Measurements from ENCODE around the gene AADAC.

DNA sequence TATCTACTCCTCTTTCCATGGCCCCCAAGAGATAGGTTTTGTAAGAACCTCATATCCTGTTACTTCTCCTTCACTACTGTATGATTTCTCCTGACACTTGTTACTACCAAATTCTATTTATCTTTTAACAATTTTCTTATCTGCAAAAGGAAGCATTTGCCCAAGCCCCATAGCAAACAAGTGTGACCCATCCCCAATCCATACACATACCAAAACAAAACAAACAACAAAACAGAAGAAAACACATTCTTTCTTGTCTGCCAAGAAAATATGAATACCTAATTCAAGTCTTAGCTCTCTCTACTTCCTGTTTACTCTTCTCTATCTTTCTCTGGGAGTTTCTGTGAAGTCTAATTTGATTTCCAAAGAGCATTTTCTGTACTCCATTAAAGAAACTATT is 39.0 kb upstream of the AADAC start:
- no peak for TF ChIP-seq POLR2A (IDR thresholded peaks at IDR 0.05)
- TF ChIP-seq, protein P1, sequence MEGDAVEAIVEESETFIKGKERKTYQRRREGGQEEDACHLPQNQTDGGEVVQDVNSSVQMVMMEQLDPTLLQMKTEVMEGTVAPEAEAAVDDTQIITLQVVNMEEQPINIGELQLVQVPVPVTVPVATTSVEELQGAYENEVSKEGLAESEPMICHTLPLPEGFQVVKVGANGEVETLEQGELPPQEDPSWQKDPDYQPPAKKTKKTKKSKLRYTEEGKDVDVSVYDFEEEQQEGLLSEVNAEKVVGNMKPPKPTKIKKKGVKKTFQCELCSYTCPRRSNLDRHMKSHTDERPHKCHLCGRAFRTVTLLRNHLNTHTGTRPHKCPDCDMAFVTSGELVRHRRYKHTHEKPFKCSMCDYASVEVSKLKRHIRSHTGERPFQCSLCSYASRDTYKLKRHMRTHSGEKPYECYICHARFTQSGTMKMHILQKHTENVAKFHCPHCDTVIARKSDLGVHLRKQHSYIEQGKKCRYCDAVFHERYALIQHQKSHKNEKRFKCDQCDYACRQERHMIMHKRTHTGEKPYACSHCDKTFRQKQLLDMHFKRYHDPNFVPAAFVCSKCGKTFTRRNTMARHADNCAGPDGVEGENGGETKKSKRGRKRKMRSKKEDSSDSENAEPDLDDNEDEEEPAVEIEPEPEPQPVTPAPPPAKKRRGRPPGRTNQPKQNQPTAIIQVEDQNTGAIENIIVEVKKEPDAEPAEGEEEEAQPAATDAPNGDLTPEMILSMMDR (IDR thresholded peaks at IDR 0.05): no peak
